ENCODE data around the gene RAB3B.

Gene RAB3B

DNA sequence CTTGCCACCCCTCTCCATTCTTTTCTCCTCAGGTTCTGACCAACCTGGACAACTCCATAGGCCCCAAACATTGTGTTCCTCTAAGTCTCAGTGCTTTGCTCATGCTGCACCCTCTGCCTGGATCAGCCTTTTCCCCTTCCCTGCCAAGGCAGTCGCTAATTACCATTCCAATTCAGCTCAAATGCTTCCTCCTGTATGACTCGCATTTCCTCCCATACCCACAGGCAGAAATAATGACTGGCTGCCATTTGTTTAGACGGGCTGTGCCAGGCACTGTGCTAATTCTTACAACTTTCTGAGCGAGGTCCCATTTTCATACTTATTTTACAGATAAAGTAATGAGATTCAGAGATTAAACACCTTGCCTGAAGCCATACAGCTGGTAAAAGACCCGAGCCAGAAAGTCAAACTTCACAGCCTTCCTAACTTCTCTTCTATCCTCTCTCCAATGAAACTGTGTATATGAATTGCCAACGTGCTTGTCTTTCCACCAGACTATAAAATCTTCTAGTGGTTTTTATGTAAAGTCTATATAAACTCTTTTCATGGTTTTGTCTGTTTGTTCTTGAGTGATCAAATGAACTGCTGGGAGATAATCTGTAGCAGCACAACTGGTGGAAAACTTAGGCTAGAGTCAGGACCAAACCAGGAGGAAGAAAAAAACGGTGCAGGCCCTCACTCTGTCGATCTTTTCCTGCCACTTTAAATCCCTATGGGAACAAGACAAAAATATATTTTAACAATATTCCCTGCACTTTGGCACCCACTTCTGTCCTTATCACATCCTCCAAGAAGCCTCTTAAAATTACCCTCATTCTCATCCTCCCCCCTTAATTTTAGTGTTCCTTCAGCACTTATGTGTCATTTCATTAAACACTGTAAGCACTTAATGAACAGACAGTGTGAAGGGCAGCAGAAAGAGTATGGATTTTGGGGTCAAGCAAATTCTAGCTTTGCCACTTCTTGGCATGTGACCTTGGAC lies 33.7 kb downstream of the RAB3B start:
- no peaks in the 10 kb centered on the region for H3K9me3 ChIP-seq (ENCODE audit: insufficient read depth, low read length)
- H3K36me3 ChIP-seq (replicated peaks; ENCODE audit: low read depth, low read length) = no peaks in the 10 kb centered on the region
- H3K79me2 ChIP-seq (ENCODE audit: low read length) = no peaks in the 10 kb centered on the region
- H3K4me3 ChIP-seq (ENCODE audit: low read length) = no peak overlapping the region
- no peak overlapping the region for H3K9ac ChIP-seq (ENCODE audit: low read length)
- no peaks in the 10 kb centered on the region for H3K27me3 ChIP-seq (ENCODE audit: low read depth, low read length)
- H3K4me2 ChIP-seq (ENCODE audit: low read length) = no peak overlapping the region
- H3K4me1 ChIP-seq (ENCODE audit: low read length) = peaks cover 11% of the 10 kb centered on the region
- TF ChIP-seq CTCF (IDR thresholded peaks at IDR 0.05; ENCODE audit: low read depth, low read length) (no peak), EZH2phosphoT487 (IDR thresholded peaks at IDR 0.05; ENCODE audit: low read depth) (no peak)
- no peak overlapping the region for H2AFZ ChIP-seq (ENCODE audit: low read depth, low read length)
- no peaks in the 10 kb centered on the region for H4K20me1 ChIP-seq (ENCODE audit: insufficient read depth, low read length)
- no peak overlapping the region for H3K27ac ChIP-seq (ENCODE audit: low read length)

GRCh38 chr1:51955797-51956527 lies 34.5 kb downstream of the RAB3B start:
- Histone ChIP-seq H3K27me3 (ENCODE audit: low read depth, low read length) (no peaks in the 10 kb centered on the region), H3K4me3 (ENCODE audit: low read length) (no peak overlapping the region), H3K27ac (ENCODE audit: low read length) (no peak overlapping the region), H3K4me1 (ENCODE audit: low read length) (peaks cover 11% of the 10 kb centered on the region), H3K9me3 (ENCODE audit: insufficient read depth, low read length) (no peaks in the 10 kb centered on the region), H3K4me2 (ENCODE audit: low read length) (no peak overlapping the region), H2AFZ (ENCODE audit: low read depth, low read length) (no peak overlapping the region), H3K9ac (ENCODE audit: low read length) (no peak overlapping the region), H4K20me1 (ENCODE audit: insufficient read depth, low read length) (no peaks in the 10 kb centered on the region), H3K79me2 (ENCODE audit: low read length) (no peaks in the 10 kb centered on the region), H3K36me3 (replicated peaks; ENCODE audit: low read depth, low read length) (no peaks in the 10 kb centered on the region)
- TF ChIP-seq CTCF (IDR thresholded peaks at IDR 0.05; ENCODE audit: low read depth, low read length) (no peak), EZH2phosphoT487 (IDR thresholded peaks at IDR 0.05; ENCODE audit: low read depth) (no peak)

DNA sequence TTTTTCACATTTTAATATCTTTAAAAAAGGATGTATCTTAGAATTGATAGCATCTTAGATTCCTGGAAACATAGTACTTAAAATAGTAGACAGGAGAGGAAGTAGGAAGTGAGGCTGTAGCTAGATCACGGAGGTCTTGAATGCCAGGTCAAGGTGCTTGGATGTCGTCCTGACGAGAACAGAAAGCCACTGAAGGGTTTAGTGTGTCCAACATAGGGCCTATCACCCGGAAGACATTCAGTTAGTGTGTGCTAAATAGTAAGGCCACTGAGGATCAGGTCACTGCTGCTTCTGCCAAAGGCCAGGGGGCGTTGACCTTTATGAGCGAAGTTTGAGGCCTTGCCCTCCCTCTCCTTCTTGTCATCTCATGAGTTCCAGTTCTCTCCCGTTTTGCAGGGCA lies 35.7 kb downstream of the RAB3B start:
- TF ChIP-seq CTCF (IDR thresholded peaks at IDR 0.05; ENCODE audit: low read depth, low read length) (no peak), EZH2phosphoT487 (IDR thresholded peaks at IDR 0.05; ENCODE audit: low read depth) (no peak)
- H3K9me3 ChIP-seq (ENCODE audit: insufficient read depth, low read length) = no peaks in the 10 kb centered on the region
- no peak overlapping the region for H3K4me2 ChIP-seq (ENCODE audit: low read length)
- no peaks in the 10 kb centered on the region for H3K79me2 ChIP-seq (ENCODE audit: low read length)
- no peaks in the 10 kb centered on the region for H3K36me3 ChIP-seq (replicated peaks; ENCODE audit: low read depth, low read length)
- H3K9ac ChIP-seq (ENCODE audit: low read length) = no peak overlapping the region
- no peak overlapping the region for H3K27ac ChIP-seq (ENCODE audit: low read length)
- no peaks in the 10 kb centered on the region for H4K20me1 ChIP-seq (ENCODE audit: insufficient read depth, low read length)
- peaks cover 11% of the 10 kb centered on the region for H3K4me1 ChIP-seq (ENCODE audit: low read length)
- no peaks in the 10 kb centered on the region for H3K27me3 ChIP-seq (ENCODE audit: low read depth, low read length)
- no peak overlapping the region for H2AFZ ChIP-seq (ENCODE audit: low read depth, low read length)
- no peak overlapping the region for H3K4me3 ChIP-seq (ENCODE audit: low read length)

DNA sequence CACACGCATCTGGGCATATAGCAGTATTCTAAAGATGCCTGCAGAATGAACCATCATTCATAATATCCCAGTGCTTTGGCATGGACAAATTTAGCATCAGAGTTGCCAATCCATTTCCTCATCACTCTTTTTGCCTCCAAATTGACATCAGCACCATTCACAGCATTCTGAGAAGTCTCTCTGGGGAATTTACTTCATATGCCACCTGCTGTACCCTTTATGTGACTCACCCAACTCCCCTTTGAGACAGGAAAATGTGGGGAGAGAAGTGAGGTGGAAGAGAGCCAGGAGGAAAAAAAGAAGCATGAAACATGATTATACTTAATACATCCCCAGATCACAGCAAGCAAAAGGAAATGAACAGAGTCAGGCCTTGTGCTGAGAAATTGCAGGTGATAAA lies 37.4 kb downstream of the RAB3B start:
- H3K4me1 ChIP-seq (ENCODE audit: low read length) = peaks cover 11% of the 10 kb centered on the region
- no peak for TF ChIP-seq CTCF (IDR thresholded peaks at IDR 0.05; ENCODE audit: low read depth, low read length)
- TF ChIP-seq EZH2phosphoT487 (IDR thresholded peaks at IDR 0.05; ENCODE audit: low read depth) = no peak
- H3K9ac ChIP-seq (ENCODE audit: low read length) = no peak overlapping the region
- H3K9me3 ChIP-seq (ENCODE audit: insufficient read depth, low read length) = no peaks in the 10 kb centered on the region
- no peak overlapping the region for H2AFZ ChIP-seq (ENCODE audit: low read depth, low read length)
- H4K20me1 ChIP-seq (ENCODE audit: insufficient read depth, low read length) = no peaks in the 10 kb centered on the region
- no peak overlapping the region for H3K4me2 ChIP-seq (ENCODE audit: low read length)
- no peaks in the 10 kb centered on the region for H3K27me3 ChIP-seq (ENCODE audit: low read depth, low read length)
- H3K36me3 ChIP-seq (replicated peaks; ENCODE audit: low read depth, low read length) = no peaks in the 10 kb centered on the region
- H3K4me3 ChIP-seq (ENCODE audit: low read length) = no peak overlapping the region
- no peaks in the 10 kb centered on the region for H3K79me2 ChIP-seq (ENCODE audit: low read length)
- no peak overlapping the region for H3K27ac ChIP-seq (ENCODE audit: low read length)

Data from OCI-LY3 (cell line).